Smooth muscle cell (in vitro differentiated cells): ENCODE results near the gene PPP2R3C. TPM values are rescaled to one million over a fixed set of nuclear protein-coding genes. Genes with fewer than 3 reads are reported as not detected.
"Not testable (repeated sequence)": the region's sequence is repeated elsewhere in the genome, so short reads cannot be mapped to it uniquely, and the experiment has no call there.

Experiments
- DNase-seq: peaks from one replicate; lab custom pipeline; 2025; ENCODE audit not compliant: unreplicated experiment; lab: John Stamatoyannopoulos, UW
- H2AFZ ChIP-seq: fragments of 200-600 bp; sonication (generic); 2 replicates; pipeline ENCODE4 v1.6.0; 2016; ENCODE audit warnings: antibody characterized with exemption, low read depth, mild to moderate bottlenecking
- H3F3A ChIP-seq: fragments of 200-600 bp; sonication (generic); 2 replicates; pipeline ENCODE4 v1.6.0; 2017; ENCODE audit warnings: antibody characterized with exemption, low read depth
- H3K27ac ChIP-seq: fragments of 200-600 bp; sonication (generic); 2 replicates; pipeline ENCODE4 v1.5.1; 2016; ENCODE audit warnings: low read depth, mild to moderate bottlenecking
- H3K27me3 ChIP-seq: fragments of 200-600 bp; sonication (generic); 2 replicates; pipeline ENCODE4 v1.6.1; 2016; ENCODE audit warnings: low read depth, mild to moderate bottlenecking
- H3K36me3 ChIP-seq: fragments of 200-600 bp; sonication (generic); 2 replicates; pipeline ENCODE4 v1.5.1; 2016; ENCODE audit warnings: low read depth
- H3K4me1 ChIP-seq: fragments of 200-600 bp; sonication (generic); 2 replicates; pipeline ENCODE4 v1.5.1; 2016; ENCODE audit warnings: low read depth
- H3K4me2 ChIP-seq: fragments of 200-600 bp; sonication (generic); 2 replicates; pipeline ENCODE4 v1.6.0; 2016; ENCODE audit warnings: mild to moderate bottlenecking
- H3K4me3 ChIP-seq: fragments of 200-600 bp; sonication (generic); 2 replicates; pipeline ENCODE4 v1.5.1; 2016; ENCODE audit warnings: mild to moderate bottlenecking
- H3K79me2 ChIP-seq: fragments of 200-600 bp; sonication (generic); 2 replicates; pipeline ENCODE4 v1.6.0; 2016; ENCODE audit warnings: low read depth, mild to moderate bottlenecking
- H3K9ac ChIP-seq: fragments of 200-600 bp; sonication (generic); 2 replicates; pipeline ENCODE4 v1.6.0; 2016; ENCODE audit warnings: low read depth
- H3K9me3 ChIP-seq: fragments of 200-600 bp; sonication (generic); replicated peaks from 2 replicates; pipeline ENCODE4 v1.5.1; 2016; ENCODE audit warnings: low read depth
- H4K20me1 ChIP-seq: fragments of 200-600 bp; sonication (generic); 2 replicates; pipeline ENCODE4 v1.6.0; 2016; ENCODE audit warnings: low read depth
- WGBS: methylation state at CpG from one replicate; pipeline ENCODE4 v1.1.7; 2016; ENCODE audit warnings: low lambda C conversion rate; 5-methylcytosine and 5-hydroxymethylcytosine counted together
- polyA plus RNA-seq: library from polyadenylated mRNA; unstranded; fragments of >200 nt; fragmentation: Nextera tagmentation; extraction: Ambion mirVana; gene quantifications from 2 replicates; pipeline ENCODE4 v1.2.1, GENCODE V29; 2016
- total RNA-seq: library from RNA; depleted of rRNA; stranded (reverse); fragments of >200 nt; gene quantifications from 2 replicates; pipeline ENCODE4 v1.2.3, GENCODE V29; 2014
- TF ChIP-seq, protein P1 (sequence below): fragments of 200-600 bp; sonication (generic); IDR thresholded peaks from 2 replicates; pipeline ENCODE4 v1.5.1; 2017; ENCODE audit warnings: borderline replicate concordance, mild to moderate bottlenecking, antibody characterized with exemption; ENCODE audit not compliant: insufficient read depth, poor library complexity, severe bottlenecking

The PPP2R3C gene
- total and polyA plus RNA-seq, 2 experiments from 2014 or later, result 32.3 to 35.6 TPM

DNA sequence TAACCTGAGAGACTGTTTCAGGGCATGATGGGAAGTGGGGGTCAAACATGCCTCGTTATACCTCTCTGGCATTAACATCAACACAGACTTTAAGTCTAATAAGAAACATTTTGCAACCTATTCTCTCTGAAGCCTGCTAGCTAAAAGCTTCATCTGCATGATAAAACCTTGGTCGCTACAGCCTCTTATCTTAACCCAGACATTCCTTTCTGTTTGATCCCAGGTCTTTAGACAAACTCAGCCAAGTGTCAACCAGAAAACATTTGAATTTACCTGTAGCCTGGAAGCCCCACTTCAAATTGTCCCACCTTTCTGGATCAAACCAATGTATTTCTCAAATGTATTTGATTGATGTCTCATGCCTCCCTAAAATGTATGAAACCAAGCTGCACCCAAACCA is 9.1 kb downstream of the PPP2R3C start:
- Histone ChIP-seq H3K36me3 (peaks cover 24% of the 10 kb centered on the region), H4K20me1 (no peaks in the 10 kb centered on the region), H3F3A (no peaks in the 10 kb centered on the region), H3K79me2 (no peaks in the 10 kb centered on the region), H3K4me2 (no peak overlapping the region), H2AFZ (no peak overlapping the region), H3K27ac (no peak overlapping the region), H3K9ac (no peak overlapping the region), H3K27me3 (no peaks in the 10 kb centered on the region), H3K4me3 (no peak overlapping the region), H3K9me3 (no peaks in the 10 kb centered on the region), H3K4me1 (no peaks in the 10 kb centered on the region)
- no peak for DNase-seq
- TF ChIP-seq, protein P1, sequence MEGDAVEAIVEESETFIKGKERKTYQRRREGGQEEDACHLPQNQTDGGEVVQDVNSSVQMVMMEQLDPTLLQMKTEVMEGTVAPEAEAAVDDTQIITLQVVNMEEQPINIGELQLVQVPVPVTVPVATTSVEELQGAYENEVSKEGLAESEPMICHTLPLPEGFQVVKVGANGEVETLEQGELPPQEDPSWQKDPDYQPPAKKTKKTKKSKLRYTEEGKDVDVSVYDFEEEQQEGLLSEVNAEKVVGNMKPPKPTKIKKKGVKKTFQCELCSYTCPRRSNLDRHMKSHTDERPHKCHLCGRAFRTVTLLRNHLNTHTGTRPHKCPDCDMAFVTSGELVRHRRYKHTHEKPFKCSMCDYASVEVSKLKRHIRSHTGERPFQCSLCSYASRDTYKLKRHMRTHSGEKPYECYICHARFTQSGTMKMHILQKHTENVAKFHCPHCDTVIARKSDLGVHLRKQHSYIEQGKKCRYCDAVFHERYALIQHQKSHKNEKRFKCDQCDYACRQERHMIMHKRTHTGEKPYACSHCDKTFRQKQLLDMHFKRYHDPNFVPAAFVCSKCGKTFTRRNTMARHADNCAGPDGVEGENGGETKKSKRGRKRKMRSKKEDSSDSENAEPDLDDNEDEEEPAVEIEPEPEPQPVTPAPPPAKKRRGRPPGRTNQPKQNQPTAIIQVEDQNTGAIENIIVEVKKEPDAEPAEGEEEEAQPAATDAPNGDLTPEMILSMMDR, result no peak
- 60% methylated on average over 2 of the region's 2 CpGs for WGBS

DNA sequence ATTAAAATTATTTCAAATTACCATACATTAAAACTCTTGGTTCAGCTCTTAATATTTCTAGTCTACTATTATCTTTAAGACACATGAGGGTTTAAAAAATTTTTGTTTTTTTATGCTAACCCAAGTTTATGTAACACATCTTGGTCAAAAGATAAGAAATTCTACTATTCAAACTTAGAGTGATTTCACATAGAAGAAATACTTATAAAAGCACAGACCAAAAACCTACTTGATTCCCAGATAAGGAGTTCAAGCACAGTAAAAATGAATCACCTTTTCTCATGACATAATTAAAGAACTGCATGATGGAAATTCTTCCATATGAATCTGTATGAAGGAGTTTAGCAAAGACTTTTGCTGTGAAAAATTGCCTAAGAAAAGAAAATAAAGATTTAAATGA is 13.9 kb downstream of the PPP2R3C start:
- H3K4me1 ChIP-seq, result no peaks in the 10 kb centered on the region
- no peak overlapping the region for H3K4me3 ChIP-seq
- no peaks in the 10 kb centered on the region for H3K9me3 ChIP-seq
- no peak overlapping the region for H3K9ac ChIP-seq
- no peak overlapping the region for H2AFZ ChIP-seq
- no peak overlapping the region for H3K4me2 ChIP-seq
- no peak overlapping the region for H3K27ac ChIP-seq
- TF ChIP-seq, protein P1, result no peak
- H4K20me1 ChIP-seq, result no peaks in the 10 kb centered on the region
- no peak for DNase-seq
- H3F3A ChIP-seq, result no peaks in the 10 kb centered on the region
- peaks cover 34% of the 10 kb centered on the region for H3K36me3 ChIP-seq
- H3K79me2 ChIP-seq, result no peaks in the 10 kb centered on the region
- no peaks in the 10 kb centered on the region for H3K27me3 ChIP-seq

DNA sequence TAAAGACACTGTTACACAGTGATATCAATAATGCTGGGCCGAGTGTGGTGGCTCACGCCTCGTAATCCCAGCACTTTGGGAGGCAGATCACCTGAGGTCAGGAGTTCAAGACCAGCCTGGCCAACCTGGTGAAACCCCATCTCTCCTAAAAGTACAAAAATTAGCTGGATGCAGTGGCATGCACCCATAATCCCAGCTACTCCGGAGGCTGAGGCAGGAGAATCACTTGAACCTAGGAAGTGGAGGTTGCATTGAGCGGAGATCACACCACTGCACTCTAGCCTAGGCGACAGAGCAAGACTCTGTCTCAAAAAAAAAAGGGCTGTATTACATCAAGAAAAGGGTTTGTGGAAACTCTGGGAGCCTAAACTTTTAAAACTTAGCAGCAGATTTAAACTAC is 27.1 kb downstream of the PPP2R3C start:
- not testable (repeated sequence) for H3K4me2 ChIP-seq, DNase-seq, H3F3A ChIP-seq, H4K20me1 ChIP-seq, H3K4me1 ChIP-seq, H3K9me3 ChIP-seq, H3K9ac ChIP-seq, H3K4me3 ChIP-seq, H2AFZ ChIP-seq, H3K27me3 ChIP-seq, H3K27ac ChIP-seq, H3K79me2 ChIP-seq
- WGBS, result 98% methylated on average over 6 of the region's 6 CpGs
- H3K36me3 ChIP-seq, result peaks cover 35% of the 10 kb centered on the region

DNA sequence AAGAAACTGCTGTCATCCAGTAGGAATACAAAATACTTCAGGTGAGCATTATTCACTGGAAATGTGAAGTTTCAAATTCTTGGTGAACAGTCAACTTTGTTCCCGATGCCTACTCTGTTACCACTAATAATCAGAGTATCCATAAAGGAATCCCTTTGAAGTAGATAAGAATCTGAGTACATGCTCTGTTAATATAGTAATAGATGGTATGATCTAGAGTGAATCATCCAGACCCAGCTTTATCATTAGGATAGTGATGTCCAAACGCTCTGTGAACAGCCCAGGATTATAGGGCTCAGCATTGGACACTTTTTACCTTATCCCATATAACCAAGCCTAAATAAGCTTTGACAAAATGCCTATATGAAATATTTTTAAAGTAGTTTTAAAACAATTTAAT is 33.3 kb downstream of the PPP2R3C start:
- Histone ChIP-seq H3K4me2 (no peak overlapping the region), H3F3A (no peaks in the 10 kb centered on the region), H3K27ac (no peak overlapping the region), H3K4me1 (no peaks in the 10 kb centered on the region), H3K27me3 (no peaks in the 10 kb centered on the region), H3K79me2 (no peaks in the 10 kb centered on the region), H4K20me1 (no peaks in the 10 kb centered on the region), H3K9ac (no peak overlapping the region), H3K36me3 (peaks cover 14% of the 10 kb centered on the region), H3K4me3 (no peak overlapping the region), H3K9me3 (no peaks in the 10 kb centered on the region), H2AFZ (no peak overlapping the region)
- no peak for DNase-seq
- TF ChIP-seq, protein P1, result no peak
- WGBS, result 60% methylated on average over 2 of the region's 2 CpGs
